NCI-H524 (cell line): ENCODE data around the gene FSIP1.
A peak's percentile ranks its signal among the peaks of the same experiment; 100 is the strongest.

ENCODE experiments used
- DNase-seq, 2 experiments: peaks; one replicate each; lab custom pipeline; 2025; lab: John Stamatoyannopoulos, UW

Gene FSIP1

GRCh38 chr15:39582286-39582976, 200.2 kb downstream of the FSIP1 start:
- DNase-seq: no peak

GRCh38 chr15:39581793-39582285, 200.8 kb downstream of the FSIP1 start:
- peak in 1 of 2 experiments; percentile 39 for DNase-seq

GRCh38 chr15:39581242-39581792, 201.3 kb downstream of the FSIP1 start:
- no peak for DNase-seq

GRCh38 chr15:39580485-39581241, 202.0 kb downstream of the FSIP1 start, which contains the start of gene THBS1:
Gene THBS1 (plus strand): TSS chr15:39581079. CDS start chr15:39581858, 779 bp downstream.
- peak; percentile 36 to 62 for DNase-seq

- peak; percentile 79 to 90 for DNase-seq
Measured at GRCh38 chr15:39580117-39580484, 202.5 kb downstream of the FSIP1 start.

GRCh38 chr15:39579487-39580116, 203.0 kb downstream of the FSIP1 start:
- DNase-seq: no peak

GRCh38 chr15:39578851-39579486, 203.7 kb downstream of the FSIP1 start:
- no peak for DNase-seq

GRCh38 chr15:39575180-39575579, 207.5 kb downstream of the FSIP1 start:
- DNase-seq: no peak

- DNase-seq: no peak
Measured at GRCh38 chr15:39574427-39574826, 208.2 kb downstream of the FSIP1 start.

GRCh38 chr15:39573844-39574243, 208.8 kb downstream of the FSIP1 start:
- DNase-seq: no peak

- no peak for DNase-seq
Measured at GRCh38 chr15:39573287-39573686, 209.4 kb downstream of the FSIP1 start.

GRCh38 chr15:39565851-39566250, 216.8 kb downstream of the FSIP1 start:
- DNase-seq: no peak

GRCh38 chr15:39564972-39565665, 217.5 kb downstream of the FSIP1 start:
- DNase-seq: no peak

- peak in 1 of 2 experiments; percentile 28 for DNase-seq
Measured at GRCh38 chr15:39558421-39558820, 224.2 kb downstream of the FSIP1 start.

- peak; percentile 33 to 72 for DNase-seq
Measured at GRCh38 chr15:39556461-39556860, 226.2 kb downstream of the FSIP1 start.

GRCh38 chr15:39555885-39556284, 226.8 kb downstream of the FSIP1 start:
- no peak for DNase-seq

GRCh38 chr15:39554746-39555387, 227.8 kb downstream of the FSIP1 start:
- DNase-seq: no peak

GRCh38 chr15:39553947-39554693, 228.5 kb downstream of the FSIP1 start:
- DNase-seq: no peak

GRCh38 chr15:39552556-39552955, 230.1 kb downstream of the FSIP1 start:
- no peak for DNase-seq

GRCh38 chr15:39551476-39551875, 231.2 kb downstream of the FSIP1 start:
- no peak for DNase-seq
